GM19043 (cell line): ENCODE data around the gene ENTPD5.
"Not testable (repeated sequence)": the region's sequence is repeated elsewhere in the genome, so short reads cannot be mapped to it uniquely, and the experiment has no call there.

Source experiments
- ATAC-seq: cut with Tn5 transposase; IDR thresholded peaks from one replicate; pipeline ENCODE4 v1.9.1; 2021; ENCODE audit warnings: low read depth; ENCODE audit not compliant: unreplicated experiment

The ENTPD5 gene

GRCh38 chr14:73945159-73945670, 73.9 kb downstream of the ENTPD5 start:
- ATAC-seq, result no peak

DNA sequence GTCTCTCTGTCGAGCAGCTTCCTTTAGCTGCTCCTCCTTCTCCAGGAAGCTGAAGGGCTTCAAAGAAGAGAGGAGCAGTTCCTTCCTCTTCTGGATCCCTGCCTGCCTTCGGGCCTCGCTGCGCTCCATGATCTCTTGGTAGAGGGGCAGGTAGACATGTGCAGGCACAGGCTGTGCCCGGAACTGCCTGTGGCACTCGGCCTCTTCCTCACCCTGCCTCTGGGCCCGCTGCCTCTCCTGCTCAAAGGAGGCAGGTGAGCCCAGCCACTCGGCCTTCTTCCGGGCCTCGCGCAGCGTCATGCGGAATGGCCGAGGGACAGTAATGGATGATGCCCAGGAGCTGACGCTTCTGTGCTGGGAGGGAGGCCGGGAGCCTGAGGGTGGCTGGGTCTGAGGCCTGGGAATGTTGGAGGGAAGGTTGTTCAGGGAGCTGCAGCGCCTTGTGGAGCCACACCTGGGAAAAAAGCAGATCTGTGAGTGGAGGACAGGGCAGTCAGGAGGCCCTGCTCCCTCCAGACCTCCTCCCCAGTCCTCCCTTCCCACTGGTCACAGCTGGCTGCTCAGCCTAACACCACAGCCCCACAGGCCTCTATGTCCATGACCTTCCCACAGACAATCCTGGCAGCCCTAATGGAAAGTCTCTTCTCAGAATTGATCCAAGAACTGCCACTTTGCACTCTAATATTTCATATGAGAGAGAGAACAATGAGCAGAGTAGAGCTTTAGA, 74.5 kb downstream of the ENTPD5 start:
- ATAC-seq, result no peak

DNA sequence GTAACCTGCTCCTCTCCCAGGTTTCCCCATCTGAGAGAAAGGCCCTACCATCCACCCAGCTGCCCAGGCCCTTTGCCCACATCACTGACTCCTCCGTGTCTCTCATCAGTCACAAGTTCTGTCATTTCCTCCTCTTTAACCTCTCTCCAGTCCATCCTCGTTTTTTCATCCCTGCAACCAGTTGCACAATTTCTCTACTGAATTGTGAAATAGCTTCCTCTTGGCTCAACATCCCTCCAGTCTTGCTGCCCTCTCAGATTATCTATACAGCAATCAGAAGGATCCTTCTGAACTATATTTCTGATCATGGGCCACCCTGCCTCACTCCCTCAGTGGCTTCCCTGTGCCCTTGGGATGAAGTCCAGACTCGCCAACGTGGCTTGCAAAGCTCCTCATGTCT, 76.0 kb downstream of the ENTPD5 start:
- ATAC-seq, result no peak

GRCh38 chr14:73942180-73942579, 76.9 kb downstream of the ENTPD5 start:
- no peak for ATAC-seq

DNA sequence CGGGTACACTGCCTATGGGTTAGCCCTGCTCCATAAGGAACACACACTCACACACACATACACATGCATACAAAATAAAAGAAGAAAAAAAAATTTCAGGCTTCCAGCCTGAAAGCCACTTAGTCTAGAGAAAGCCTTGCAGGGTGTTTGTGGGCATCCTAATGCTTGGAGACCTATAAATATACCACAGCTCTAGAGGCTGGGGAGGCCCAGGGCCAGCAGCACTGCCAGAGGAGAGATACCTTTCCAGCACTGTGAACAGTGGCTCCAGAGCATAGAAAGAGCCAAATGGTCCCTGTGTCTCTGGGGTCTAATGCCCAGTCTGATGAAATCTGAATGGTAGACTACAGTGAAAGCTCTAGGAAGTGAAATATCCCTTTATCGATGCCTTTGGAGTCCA, 82.1 kb downstream of the ENTPD5 start:
- no peak for ATAC-seq

GRCh38 chr14:73936548-73936947, 82.5 kb downstream of the ENTPD5 start:
- ATAC-seq, result no peak

GRCh38 chr14:73935666-73936065, 83.4 kb downstream of the ENTPD5 start:
- no peak for ATAC-seq

DNA sequence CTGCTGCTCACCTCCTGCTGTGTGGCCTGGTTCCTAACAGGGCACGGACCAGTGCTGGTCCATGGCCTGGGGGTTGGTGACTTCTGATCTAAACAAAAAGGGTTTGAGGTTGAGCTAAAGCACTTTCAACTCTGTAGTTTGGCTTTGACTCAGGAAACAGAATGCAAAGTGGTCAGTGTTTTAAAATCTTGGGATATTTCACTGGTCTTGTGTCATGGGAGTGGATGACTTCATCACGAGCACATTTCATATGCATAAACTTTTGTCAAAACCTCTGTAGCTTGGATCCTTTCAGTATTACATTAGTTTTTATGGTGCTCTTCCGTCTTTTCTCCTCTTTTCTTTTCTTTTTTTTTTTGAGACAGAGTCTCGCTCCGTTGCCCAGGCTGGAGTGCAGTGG, 94.8 kb downstream of the ENTPD5 start:
- ATAC-seq, result no peak

DNA sequence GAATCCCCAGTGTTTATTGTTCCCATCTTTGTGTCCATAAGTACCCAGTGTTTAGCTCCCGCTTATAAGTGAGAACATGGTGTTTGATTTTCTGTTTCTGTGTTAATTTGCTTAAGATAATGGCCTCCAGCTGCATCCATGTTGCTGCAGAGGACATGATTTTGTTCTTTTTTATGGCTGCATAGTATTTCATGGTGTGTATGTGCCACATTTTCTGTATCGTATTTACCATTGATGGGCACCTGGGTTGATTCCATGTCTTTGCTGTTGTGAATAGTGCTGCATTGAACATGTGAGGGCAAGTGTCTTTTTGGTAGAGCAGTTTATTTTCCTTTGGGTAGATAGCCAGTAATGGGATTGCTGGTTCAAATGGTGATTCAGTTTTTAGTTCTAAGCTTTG, 99.6 kb downstream of the ENTPD5 start:
- ATAC-seq, result not testable (repeated sequence)

DNA sequence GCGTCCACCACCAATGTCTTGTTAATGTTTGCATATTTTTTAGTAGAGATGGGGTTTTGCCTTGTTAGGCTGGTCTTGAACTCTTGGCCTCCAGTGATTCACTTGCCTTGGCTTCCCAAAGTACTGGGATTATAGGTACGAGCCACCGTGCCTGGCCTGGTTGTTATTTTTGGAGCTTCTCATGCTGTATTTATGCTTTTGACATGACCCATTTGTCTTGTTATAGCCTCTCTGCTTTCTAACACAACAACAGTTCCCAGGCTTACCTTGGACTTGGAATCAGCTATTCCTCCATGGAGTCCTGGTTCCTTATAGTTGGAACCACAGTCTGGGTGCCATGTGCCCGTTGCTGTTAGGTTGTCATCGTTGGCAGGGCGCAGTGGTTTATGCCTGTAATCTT, 102.8 kb downstream of the ENTPD5 start:
- ATAC-seq, result no peak

DNA sequence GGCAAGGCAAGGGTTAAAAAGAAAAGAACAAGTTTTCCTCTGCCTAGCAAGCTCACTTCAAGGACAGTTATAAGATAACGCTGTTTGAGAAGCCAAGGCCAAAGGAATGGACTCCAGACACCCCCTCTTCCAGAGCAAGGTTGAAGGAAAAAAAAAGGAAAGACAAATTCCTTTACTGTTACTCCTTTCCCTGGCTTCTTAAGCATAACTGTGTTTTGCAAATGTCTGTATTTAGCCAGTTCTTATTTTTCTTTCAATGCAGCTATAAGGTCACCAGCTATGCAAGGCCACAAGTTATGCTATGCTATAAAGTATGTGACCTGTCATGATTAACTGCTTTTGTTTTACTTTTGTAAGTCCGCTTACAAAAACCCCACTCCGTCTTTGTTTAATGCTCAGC, 105.8 kb downstream of the ENTPD5 start:
- ATAC-seq, result no peak

DNA sequence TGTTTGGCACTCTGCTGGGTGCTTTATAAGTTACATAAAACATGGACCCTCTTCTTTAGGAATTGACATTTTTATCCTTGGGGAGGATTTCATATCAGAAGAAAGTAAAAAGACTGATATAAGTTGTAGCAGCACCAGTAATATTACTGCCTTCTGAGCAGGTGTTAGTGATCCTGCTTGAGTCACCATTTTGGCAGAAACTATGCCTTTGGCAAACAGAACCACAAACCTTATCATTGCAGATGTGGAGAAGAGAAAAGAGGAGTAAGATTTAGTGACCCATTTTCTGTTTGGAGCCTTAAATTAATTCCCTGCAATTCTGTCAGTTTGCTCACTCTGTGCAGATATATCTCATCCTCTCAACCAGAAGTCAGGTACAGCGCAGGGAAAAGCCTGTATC, 109.4 kb downstream of the ENTPD5 start:
- no peak for ATAC-seq
